Mucosa of stomach (tissue), 1 donor: ENCODE results near the gene OR2M7.
"Not testable (repeated sequence)": the region's sequence is repeated elsewhere in the genome, so short reads cannot be mapped to it uniquely, and the experiment has no call there.

ENCODE experiments used
- H3K27me3 ChIP-seq: one replicate; pipeline ENCODE4 v1.7.0; 2013; ENCODE audit warnings: mild to moderate bottlenecking, low read length; ENCODE audit not compliant: control insufficient read depth, insufficient read depth
- H3K36me3 ChIP-seq: one replicate; pipeline ENCODE4 v1.7.0; 2013; ENCODE audit warnings: low read length; ENCODE audit not compliant: control insufficient read depth, insufficient read depth
- H3K4me1 ChIP-seq: one replicate; pipeline ENCODE4 v1.7.0; 2013; ENCODE audit warnings: mild to moderate bottlenecking, low read length; ENCODE audit not compliant: control insufficient read depth, insufficient read depth
- H3K4me3 ChIP-seq: one replicate; pipeline ENCODE4 v1.7.0; 2013; ENCODE audit warnings: low read length
- H3K9ac ChIP-seq: one replicate; pipeline ENCODE4 v1.7.0; 2013; ENCODE audit warnings: mild to moderate bottlenecking, low read length, moderate library complexity
- H3K9me3 ChIP-seq: one replicate; pipeline ENCODE4 v1.7.0; 2013; ENCODE audit warnings: mild to moderate bottlenecking, low read length, moderate library complexity; ENCODE audit not compliant: control insufficient read depth
- donor health status: Pancreatic carcinoma.

OR2M7 gene

GRCh38 chr1:248324468-248324867 lies at the start of gene OR2M7:
OR2M7 (minus strand) TSS chr1:248324568; CDS start chr1:248324568, 0 bp downstream.
- no peaks in the 10 kb centered on the region for H3K9me3 ChIP-seq
- no peaks in the 10 kb centered on the region for H3K36me3 ChIP-seq
- no peak within 1 kb of the TSS for H3K9ac ChIP-seq
- H3K4me1 ChIP-seq: no peaks in the 10 kb centered on the region
- H3K27me3 ChIP-seq: no peaks in the 10 kb centered on the region
- no peak within 1 kb of the TSS for H3K4me3 ChIP-seq

DNA sequence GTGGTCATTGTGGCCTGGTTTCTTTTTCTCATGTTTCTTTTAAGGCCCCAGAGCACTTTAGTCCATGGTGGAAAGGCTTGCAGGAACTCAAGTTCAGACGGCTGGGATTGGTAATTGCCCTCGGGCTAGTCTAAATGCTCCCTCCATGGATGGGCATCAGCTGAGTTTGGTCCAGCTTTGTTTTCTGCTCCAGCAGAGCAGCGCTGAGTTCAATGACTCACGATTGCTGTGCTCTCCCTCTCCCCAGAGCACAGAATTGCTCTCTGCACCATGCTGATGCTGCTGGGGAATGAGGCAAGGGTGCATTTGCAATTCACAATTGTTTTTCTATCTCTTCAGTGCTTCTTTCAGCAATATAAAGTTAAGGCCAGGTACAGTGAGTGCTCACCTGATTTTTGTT lies 49.4 kb upstream of the OR2M7 start:
- no peak overlapping the region for H3K4me3 ChIP-seq
- no peaks in the 10 kb centered on the region for H3K9me3 ChIP-seq
- H3K36me3 ChIP-seq: no peaks in the 10 kb centered on the region
- no peaks in the 10 kb centered on the region for H3K27me3 ChIP-seq
- H3K4me1 ChIP-seq: no peaks in the 10 kb centered on the region
- H3K9ac ChIP-seq: no peak overlapping the region

DNA sequence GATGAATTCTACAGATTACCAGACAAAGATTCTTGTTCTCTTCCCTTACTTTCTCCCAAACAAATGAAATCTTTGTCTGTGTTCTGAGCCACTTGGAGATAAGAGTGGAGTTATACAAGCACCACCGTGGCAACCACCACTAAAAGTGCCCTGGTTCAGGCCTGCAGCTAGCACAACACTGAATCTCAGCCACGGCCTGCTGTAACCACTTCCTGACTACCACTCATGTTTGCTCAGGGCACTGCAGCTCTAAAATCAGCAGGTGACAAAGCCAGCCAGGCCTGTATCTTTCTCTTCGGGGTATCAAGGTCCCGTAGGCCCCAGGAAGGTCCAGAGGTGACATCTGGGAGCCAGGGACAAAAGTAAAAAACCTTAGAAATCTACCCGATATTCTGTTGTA lies 48.0 kb upstream of the OR2M7 start:
- H3K4me1 ChIP-seq: no peaks in the 10 kb centered on the region
- no peaks in the 10 kb centered on the region for H3K27me3 ChIP-seq
- no peaks in the 10 kb centered on the region for H3K36me3 ChIP-seq

DNA sequence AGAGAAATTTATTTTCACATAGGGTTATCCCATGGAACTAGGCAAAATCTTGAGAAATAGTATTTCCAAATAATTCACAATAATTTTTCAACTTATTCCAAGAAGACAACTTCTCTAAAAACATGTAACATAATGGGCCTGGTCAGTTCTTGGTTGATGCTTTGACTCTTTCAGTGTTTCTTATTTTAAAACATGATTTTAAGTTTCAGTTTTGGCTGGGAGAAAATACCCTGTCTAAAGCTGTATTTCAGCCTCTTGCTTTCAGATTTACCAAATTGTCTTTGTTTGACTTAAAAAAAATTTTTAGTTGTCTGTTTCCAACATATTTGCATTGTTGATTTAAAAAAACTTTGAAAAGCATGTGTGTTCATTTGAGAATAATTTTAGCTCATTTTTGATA lies 42.2 kb upstream of the OR2M7 start:
- no peaks in the 10 kb centered on the region for H3K36me3 ChIP-seq
- H3K9me3 ChIP-seq: no peaks in the 10 kb centered on the region
- H3K4me3 ChIP-seq: no peak overlapping the region
- H3K9ac ChIP-seq: no peak overlapping the region
- no peaks in the 10 kb centered on the region for H3K4me1 ChIP-seq
- H3K27me3 ChIP-seq: no peaks in the 10 kb centered on the region

More for the DNA sequence above, 48.0 kb upstream of the OR2M7 start:
- Histone ChIP-seq H3K9me3 (no peaks in the 10 kb centered on the region), H3K9ac (no peak overlapping the region), H3K4me3 (no peak overlapping the region)

- Histone ChIP-seq H3K9me3 (no peaks in the 10 kb centered on the region), H3K36me3 (no peaks in the 10 kb centered on the region), H3K4me3 (no peak within 1 kb of the TSS), H3K9ac (no peak within 1 kb of the TSS), H3K27me3 (no peaks in the 10 kb centered on the region), H3K4me1 (no peaks in the 10 kb centered on the region)
Observed at GRCh38 chr1:248361121-248361715, 36.9 kb upstream of the OR2M7 start, which contains the start of gene OR2T4. OR2T4 (plus strand) TSS chr1:248361665; CDS start chr1:248361665, 0 bp downstream.

DNA sequence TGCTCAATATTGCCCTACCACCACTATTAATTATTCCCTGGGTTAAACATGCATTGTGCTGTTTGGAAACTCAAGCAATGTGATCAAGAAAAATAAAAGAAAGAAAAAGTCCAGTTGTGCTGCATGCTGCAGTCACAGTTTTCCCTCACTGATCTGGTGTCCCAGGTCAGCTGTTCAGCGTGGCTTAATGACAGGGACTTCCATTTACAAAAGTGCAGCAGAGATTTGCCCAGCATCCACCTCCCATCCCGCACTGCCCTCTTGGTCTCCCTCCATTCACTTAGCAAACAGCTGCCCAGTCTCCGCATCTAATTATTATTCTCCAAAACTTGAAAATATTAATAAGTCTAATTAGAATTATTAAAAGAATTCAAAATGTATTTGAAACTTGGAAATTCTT lies 35.0 kb upstream of the OR2M7 start:
- Histone ChIP-seq H3K36me3 (no peaks in the 10 kb centered on the region), H3K9ac (no peak overlapping the region), H3K9me3 (no peaks in the 10 kb centered on the region), H3K4me1 (no peaks in the 10 kb centered on the region), H3K4me3 (no peak overlapping the region), H3K27me3 (no peaks in the 10 kb centered on the region)

- Histone ChIP-seq H3K36me3 (no peaks in the 10 kb centered on the region), H3K4me1 (no peaks in the 10 kb centered on the region), H3K9ac (no peak within 1 kb of the TSS), H3K27me3 (no peaks in the 10 kb centered on the region), H3K4me3 (no peak within 1 kb of the TSS), H3K9me3 (no peaks in the 10 kb centered on the region)
Observed at GRCh38 chr1:248348475-248348874, 24.1 kb upstream of the OR2M7 start, which contains the start of gene OR14C36. OR14C36 (plus strand) TSS chr1:248348775; CDS start chr1:248348775, 0 bp downstream.

DNA sequence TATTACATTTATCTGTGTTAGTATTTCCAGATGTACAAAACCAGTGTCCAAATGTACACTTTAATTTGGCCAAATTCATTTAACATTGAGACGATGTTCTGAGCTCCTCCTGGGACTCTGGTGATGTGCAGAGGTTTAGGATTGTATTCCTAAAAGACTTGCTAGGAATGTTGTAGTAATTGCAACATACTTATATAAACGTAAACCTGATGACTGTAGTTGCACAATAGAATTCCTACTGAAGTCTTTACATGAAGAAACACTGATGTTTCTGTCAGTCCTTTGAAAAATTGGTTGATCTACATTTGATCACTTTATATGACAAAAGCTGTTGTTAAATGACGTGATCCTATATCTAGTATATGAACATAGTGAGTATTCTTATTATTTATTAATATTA lies 19.1 kb upstream of the OR2M7 start:
- H3K9ac ChIP-seq: no peak overlapping the region
- H3K36me3 ChIP-seq: no peaks in the 10 kb centered on the region
- no peaks in the 10 kb centered on the region for H3K9me3 ChIP-seq
- no peak overlapping the region for H3K4me3 ChIP-seq
- H3K4me1 ChIP-seq: no peaks in the 10 kb centered on the region
- no peaks in the 10 kb centered on the region for H3K27me3 ChIP-seq

- H3K4me3 ChIP-seq: no peak overlapping the region
- H3K36me3 ChIP-seq: no peaks in the 10 kb centered on the region
- no peak overlapping the region for H3K9ac ChIP-seq
- H3K9me3 ChIP-seq: no peaks in the 10 kb centered on the region
- H3K27me3 ChIP-seq: no peaks in the 10 kb centered on the region
- no peaks in the 10 kb centered on the region for H3K4me1 ChIP-seq
Observed at GRCh38 chr1:248316796-248317195, 7.6 kb downstream of the OR2M7 start.

DNA sequence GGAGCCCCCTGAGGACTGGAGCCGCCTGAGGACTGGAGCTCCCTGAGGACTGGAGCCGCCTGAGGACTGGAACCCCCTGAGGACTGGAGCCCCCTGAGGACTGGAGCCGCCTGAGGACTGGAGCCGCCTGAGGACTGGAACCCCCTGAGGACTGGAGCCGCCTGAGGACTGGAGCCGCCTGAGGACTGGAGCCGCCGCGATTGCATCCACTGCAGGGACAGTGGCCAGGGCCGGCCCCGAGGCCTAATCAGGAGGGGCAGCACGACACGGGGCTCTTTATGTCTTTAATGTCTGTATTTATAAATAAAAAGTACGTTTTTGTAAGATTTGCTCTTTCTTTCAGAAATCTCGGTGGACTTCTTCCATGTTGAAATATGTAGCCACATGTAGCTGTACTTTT lies 17.6 kb downstream of the OR2M7 start:
- H3K27me3 ChIP-seq, H3K4me1 ChIP-seq, H3K9ac ChIP-seq, H3K4me3 ChIP-seq, H3K36me3 ChIP-seq, H3K9me3 ChIP-seq: not testable (repeated sequence)

DNA sequence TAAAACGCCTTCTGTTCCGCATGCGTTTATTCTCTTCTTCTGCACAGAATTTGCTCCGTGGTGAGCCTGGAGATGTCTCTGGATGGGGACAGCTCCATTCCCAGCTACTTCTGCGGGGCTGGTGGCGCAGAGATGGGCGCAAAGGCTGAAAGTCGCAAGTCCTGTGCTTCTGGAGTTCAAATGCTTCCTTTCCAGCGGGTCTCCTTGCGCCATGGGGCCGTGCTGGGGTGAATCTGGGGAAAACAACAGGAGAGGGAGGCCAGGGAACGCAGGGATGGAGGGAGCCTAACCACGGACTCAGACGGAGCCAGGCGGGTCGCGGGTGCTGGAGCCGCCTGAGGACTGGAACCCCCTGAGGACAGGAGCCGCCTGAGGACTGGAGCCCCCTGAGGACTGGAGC lies 18.3 kb downstream of the OR2M7 start:
- no peak overlapping the region for H3K4me3 ChIP-seq
- no peaks in the 10 kb centered on the region for H3K27me3 ChIP-seq
- H3K36me3 ChIP-seq: no peaks in the 10 kb centered on the region
- H3K9me3 ChIP-seq: no peaks in the 10 kb centered on the region
- H3K4me1 ChIP-seq: no peaks in the 10 kb centered on the region
- no peak overlapping the region for H3K9ac ChIP-seq

- H3K36me3 ChIP-seq, H3K4me1 ChIP-seq, H3K9ac ChIP-seq, H3K27me3 ChIP-seq, H3K9me3 ChIP-seq, H3K4me3 ChIP-seq: not testable (repeated sequence)
Observed at GRCh38 chr1:248305672-248306071, 18.7 kb downstream of the OR2M7 start.

GRCh38 chr1:248303324-248303723 lies 21.0 kb downstream of the OR2M7 start, which contains the start of gene OR2T12:
OR2T12 (minus strand) TSS chr1:248303424; CDS start chr1:248295578, 7,846 bp downstream.
- no peaks in the 10 kb centered on the region for H3K9me3 ChIP-seq
- H3K9ac ChIP-seq: no peak within 1 kb of the TSS
- H3K4me3 ChIP-seq: no peak within 1 kb of the TSS
- no peaks in the 10 kb centered on the region for H3K36me3 ChIP-seq
- no peaks in the 10 kb centered on the region for H3K27me3 ChIP-seq
- no peaks in the 10 kb centered on the region for H3K4me1 ChIP-seq
